ENCODE results near the gene GTPBP2. TPM values are rescaled to one million over a fixed set of nuclear protein-coding genes. Genes with fewer than 3 reads are reported as not detected.

The GTPBP2 gene
- total and polyA plus RNA-seq, 11 donors, result 16.6 to 37.1 (median 26.1) TPM

DNA sequence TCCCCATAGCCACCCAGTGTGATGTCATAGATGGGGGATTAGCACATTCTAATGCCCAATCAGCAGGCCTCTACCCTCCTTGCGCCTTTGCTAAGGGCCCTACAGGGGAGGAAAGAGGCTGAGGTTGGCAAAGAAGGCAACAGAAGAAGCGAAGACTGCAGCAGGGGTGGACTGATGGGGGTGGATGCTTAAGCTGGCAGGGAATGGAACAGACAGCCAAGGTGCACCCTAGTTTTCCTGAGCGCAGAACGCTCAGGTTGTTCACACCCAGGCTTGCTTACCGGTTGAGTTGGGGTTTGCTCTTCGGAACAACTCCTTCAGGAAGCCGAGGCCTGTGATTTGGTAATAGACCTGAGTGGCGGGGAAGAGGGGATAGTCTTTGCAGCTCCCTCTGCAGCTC lies 45.9 kb upstream of the GTPBP2 start:
- Histone ChIP-seq H3K4me1 (peaks cover 0 to 36% (median 12%) of the 10 kb centered on the region in 12 donors), H3K27ac (no peak overlapping the region), H3K9me3 (no peaks in the 10 kb centered on the region), H3K36me3 (peaks cover 3 to 99% (median 94%) of the 10 kb centered on the region in 9 donors), H3K27me3 (no peaks in the 10 kb centered on the region), H3K4me3 (no peak overlapping the region)
- ATAC-seq, result no peak
- intact Hi-C loops (cut with DNase I), result loop anchor here in 1 of 10 donors (5.0 kb wide), 1 partner anchor 87 kb away; no protein-coding TSS in a partner anchor
- WGBS, 4 donors, result 93 to 97% (median 95%) methylated on average over 8 of the region's 8 CpGs
- DNase-seq, result no peak
- no peak for TF ChIP-seq POLR2A (IDR thresholded peaks at IDR 0.05)
- TF ChIP-seq CTCF (IDR thresholded peaks at IDR 0.05), result no peak

DNA sequence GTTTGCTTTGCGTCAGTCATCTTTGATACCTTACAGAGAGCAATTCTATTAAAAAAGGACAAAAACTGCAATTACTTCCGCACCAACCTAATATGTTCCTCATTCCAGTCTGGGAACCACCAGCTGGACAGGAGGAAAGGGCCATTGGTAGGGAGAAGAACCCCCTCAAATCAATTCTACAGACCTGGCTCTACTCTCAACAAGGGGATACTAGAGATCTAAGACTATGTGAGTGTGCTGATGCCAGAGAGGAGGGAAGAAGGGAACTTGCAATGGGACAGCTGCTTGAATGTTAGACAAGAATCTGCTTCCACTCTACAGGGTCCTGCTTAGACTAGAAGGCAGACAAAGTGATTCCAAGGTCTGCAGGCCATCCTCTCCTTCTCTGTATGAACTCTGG lies 45.2 kb upstream of the GTPBP2 start:
- peaks cover 3 to 93% (median 89%) of the 10 kb centered on the region in 9 donors for H3K36me3 ChIP-seq
- ATAC-seq (no peak), DNase-seq (no peak)
- WGBS, 4 donors, result 93 to 97% (median 95%) methylated on average over 2 of the region's 2 CpGs
- H3K4me1 ChIP-seq, result peaks cover 0 to 42% (median 18%) of the 10 kb centered on the region in 12 donors
- no peak overlapping the region for H3K4me3 ChIP-seq
- no peaks in the 10 kb centered on the region for H3K27me3 ChIP-seq
- intact Hi-C loops (cut with DNase I), result no loop called here
- H3K27ac ChIP-seq, result no peak overlapping the region
- no peaks in the 10 kb centered on the region for H3K9me3 ChIP-seq
- TF ChIP-seq CTCF (IDR thresholded peaks at IDR 0.05) (no peak), POLR2A (IDR thresholded peaks at IDR 0.05) (no peak)

DNA sequence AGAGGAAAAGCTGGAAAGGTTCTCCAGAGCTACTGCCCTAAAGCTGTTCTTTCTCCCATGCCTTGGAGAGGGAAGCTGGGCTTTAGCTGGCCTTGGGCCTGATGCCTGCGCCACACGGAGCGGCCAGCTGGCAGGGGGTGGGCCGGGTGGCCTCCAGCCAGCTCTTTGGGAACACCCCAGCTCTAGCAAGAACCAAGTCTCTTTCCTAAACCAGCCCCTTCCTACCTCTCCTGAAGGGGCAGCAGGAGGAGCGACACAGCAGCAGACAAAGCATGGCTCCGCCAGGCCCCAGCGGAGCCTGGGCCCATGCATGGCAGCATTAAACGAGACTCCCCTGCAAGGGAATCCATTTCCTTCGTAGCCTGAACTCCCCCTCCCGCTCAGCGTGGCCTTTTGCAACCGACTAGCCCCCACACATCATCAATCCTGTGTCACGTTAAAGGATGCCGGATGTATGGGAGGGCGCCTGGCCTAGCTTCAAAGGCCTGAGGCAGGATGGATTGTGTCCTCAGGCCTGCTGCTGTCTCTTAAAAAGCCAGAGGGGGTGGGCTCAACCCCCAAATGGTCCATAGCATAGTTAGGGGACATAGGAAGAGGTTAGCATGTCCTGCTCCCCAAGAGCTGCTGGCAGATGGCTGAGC lies 44.5 kb upstream of the GTPBP2 start:
- peaks cover 3 to 86% (median 82%) of the 10 kb centered on the region in 9 donors for H3K36me3 ChIP-seq
- peaks cover 7 to 49% (median 26%) of the 10 kb centered on the region in 12 donors for H3K4me1 ChIP-seq
- no peak for DNase-seq
- no peaks in the 10 kb centered on the region for H3K9me3 ChIP-seq
- TF ChIP-seq POLR2A (IDR thresholded peaks at IDR 0.05) (no peak), CTCF (IDR thresholded peaks at IDR 0.05) (no peak)
- 74 to 84% (median 77%) methylated on average over 14 to 15 of the region's 15 CpGs for WGBS, 4 donors
- no peak for ATAC-seq
- intact Hi-C loops (cut with DNase I), result no loop called here
- H3K27me3 ChIP-seq, result no peaks in the 10 kb centered on the region
- peak overlapping the region in 2 of 12 donors; percentile 1 to 2 for H3K27ac ChIP-seq
- no peak overlapping the region for H3K4me3 ChIP-seq

DNA sequence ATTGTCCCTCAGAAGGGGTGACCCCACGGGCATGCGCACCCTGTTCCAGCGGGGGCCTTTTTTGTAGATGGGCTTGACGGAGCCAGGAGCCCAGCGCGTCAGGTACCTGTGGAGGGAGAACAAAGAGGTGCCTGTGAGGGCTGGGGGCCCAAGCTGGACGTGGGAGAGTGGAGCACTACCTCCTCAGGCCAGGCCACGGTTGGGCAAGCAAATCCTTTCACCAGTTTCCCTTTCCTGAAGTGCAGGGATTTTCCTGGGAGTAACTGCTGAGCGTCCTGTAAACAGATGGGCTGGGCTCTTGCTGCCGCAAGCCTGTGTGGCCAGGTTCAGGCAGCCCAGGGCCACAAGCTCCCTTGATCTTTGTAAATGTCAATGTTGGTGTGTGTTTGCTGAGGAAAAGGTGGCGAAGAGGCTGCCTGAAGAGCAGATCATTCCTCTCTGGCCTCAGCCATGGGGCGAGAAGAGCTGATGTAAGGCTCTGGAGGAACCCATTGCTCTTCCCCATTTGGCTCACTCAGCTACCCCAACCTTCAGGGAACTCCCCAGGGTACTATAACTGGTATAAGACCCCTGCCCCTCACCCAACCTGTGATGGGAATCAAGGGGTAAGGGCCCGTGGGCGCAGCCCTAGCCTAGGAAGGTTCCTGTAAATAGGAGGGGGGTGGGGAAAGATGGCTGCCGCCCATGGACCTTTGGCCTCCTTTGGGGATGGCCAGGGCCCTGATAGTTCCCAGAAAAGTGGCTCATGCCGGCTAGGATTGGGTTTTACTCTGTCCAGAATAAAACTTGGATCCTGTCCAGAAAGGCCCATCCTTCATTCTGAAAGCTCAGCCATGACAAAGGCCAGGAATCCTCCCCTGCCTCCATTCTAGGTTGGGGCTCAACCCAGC lies 43.0 kb upstream of the GTPBP2 start:
- DNase-seq, result no peak
- no peaks in the 10 kb centered on the region for H3K9me3 ChIP-seq
- peak overlapping the region in 6 of 12 donors; percentile 1 to 78 (median 32) for H3K27ac ChIP-seq
- no peak overlapping the region for H3K4me3 ChIP-seq
- TF ChIP-seq CTCF (IDR thresholded peaks at IDR 0.05), result no peak
- no peak for TF ChIP-seq POLR2A (IDR thresholded peaks at IDR 0.05)
- H3K36me3 ChIP-seq, result peaks cover 0 to 71% (median 67%) of the 10 kb centered on the region in 9 donors
- intact Hi-C loops (cut with DNase I), result no loop called here
- peaks cover 11 to 57% (median 38%) of the 10 kb centered on the region in 12 donors for H3K4me1 ChIP-seq
- WGBS, 4 donors, result 78 to 86% (median 83%) methylated on average over 14 to 16 of the region's 16 CpGs
- no peak for ATAC-seq
- no peaks in the 10 kb centered on the region for H3K27me3 ChIP-seq
